ENCODE results near the gene SLC9C1.

GRCh38 chr3:112315791-112316190 lies 21.8 kb upstream of the SLC9C1 start:
- TF ChIP-seq CTCF (conservative IDR thresholded peaks at IDR 0.05; ENCODE audit: low read depth, low read length): no peak
- TF ChIP-seq RAD21 (IDR thresholded peaks at IDR 0.05; ENCODE audit: low read length): no peak
- TF ChIP-seq USF2 (IDR thresholded peaks at IDR 0.05; ENCODE audit: low read depth, low read length): no peak
- TF ChIP-seq POLR2A (IDR thresholded peaks at IDR 0.05; ENCODE audit: low read depth, low read length): no peak

All from IMR-90 (cell line).